ENCODE data around the gene LNX1. TPM values are rescaled to one million over a fixed set of nuclear protein-coding genes. Genes with fewer than 3 reads are reported as not detected.

Gene LNX1
- total RNA-seq, 1 donor from 2014 or later: 5.4 TPM

DNA sequence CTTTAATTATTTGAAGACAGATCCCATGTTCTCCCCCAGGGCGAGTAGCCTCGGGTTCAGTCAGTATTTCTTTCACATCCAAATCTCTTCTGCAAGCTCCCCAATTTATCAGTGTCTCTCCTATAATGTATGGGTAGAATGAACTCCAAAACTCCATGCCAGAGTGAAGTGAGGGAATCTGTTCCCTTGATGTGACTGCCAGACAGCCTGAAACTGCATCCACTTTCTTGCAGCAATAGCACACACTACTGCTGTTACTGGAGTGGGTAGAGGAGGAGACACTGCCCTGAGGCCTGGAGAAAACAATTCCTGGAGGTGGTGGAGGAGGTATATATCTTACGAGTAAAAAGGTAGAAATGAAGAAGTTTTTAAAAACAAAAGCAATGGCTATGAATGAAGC is 11.0 kb downstream of the LNX1 start:
- Histone ChIP-seq H3K4me3 (no peak overlapping the region), H3K27ac (no peak overlapping the region), H3K27me3 (ENCODE audit: low read depth) (no peaks in the 10 kb centered on the region), H3K36me3 (no peaks in the 10 kb centered on the region), H3K4me1 (peaks cover 15% of the 10 kb centered on the region), H3K9me3 (no peaks in the 10 kb centered on the region)
- ATAC-seq (no peak), DNase-seq (no peak)
- intact Hi-C loops (cut with DNase I): no loop called here
- TF ChIP-seq, protein P1, sequence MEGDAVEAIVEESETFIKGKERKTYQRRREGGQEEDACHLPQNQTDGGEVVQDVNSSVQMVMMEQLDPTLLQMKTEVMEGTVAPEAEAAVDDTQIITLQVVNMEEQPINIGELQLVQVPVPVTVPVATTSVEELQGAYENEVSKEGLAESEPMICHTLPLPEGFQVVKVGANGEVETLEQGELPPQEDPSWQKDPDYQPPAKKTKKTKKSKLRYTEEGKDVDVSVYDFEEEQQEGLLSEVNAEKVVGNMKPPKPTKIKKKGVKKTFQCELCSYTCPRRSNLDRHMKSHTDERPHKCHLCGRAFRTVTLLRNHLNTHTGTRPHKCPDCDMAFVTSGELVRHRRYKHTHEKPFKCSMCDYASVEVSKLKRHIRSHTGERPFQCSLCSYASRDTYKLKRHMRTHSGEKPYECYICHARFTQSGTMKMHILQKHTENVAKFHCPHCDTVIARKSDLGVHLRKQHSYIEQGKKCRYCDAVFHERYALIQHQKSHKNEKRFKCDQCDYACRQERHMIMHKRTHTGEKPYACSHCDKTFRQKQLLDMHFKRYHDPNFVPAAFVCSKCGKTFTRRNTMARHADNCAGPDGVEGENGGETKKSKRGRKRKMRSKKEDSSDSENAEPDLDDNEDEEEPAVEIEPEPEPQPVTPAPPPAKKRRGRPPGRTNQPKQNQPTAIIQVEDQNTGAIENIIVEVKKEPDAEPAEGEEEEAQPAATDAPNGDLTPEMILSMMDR (IDR thresholded peaks at IDR 0.05): no peak

GRCh38 chr4:53579826-53580225 is 11.5 kb downstream of the LNX1 start:
- no peak overlapping the region for H3K4me3 ChIP-seq
- intact Hi-C loops (cut with DNase I): no loop called here
- H3K36me3 ChIP-seq: no peaks in the 10 kb centered on the region
- no peak overlapping the region for H3K27ac ChIP-seq
- peaks cover 15% of the 10 kb centered on the region for H3K4me1 ChIP-seq
- no peak for ATAC-seq
- DNase-seq: no peak
- no peaks in the 10 kb centered on the region for H3K9me3 ChIP-seq
- no peaks in the 10 kb centered on the region for H3K27me3 ChIP-seq (ENCODE audit: low read depth)
- TF ChIP-seq, protein P1 (IDR thresholded peaks at IDR 0.05): no peak

DNA sequence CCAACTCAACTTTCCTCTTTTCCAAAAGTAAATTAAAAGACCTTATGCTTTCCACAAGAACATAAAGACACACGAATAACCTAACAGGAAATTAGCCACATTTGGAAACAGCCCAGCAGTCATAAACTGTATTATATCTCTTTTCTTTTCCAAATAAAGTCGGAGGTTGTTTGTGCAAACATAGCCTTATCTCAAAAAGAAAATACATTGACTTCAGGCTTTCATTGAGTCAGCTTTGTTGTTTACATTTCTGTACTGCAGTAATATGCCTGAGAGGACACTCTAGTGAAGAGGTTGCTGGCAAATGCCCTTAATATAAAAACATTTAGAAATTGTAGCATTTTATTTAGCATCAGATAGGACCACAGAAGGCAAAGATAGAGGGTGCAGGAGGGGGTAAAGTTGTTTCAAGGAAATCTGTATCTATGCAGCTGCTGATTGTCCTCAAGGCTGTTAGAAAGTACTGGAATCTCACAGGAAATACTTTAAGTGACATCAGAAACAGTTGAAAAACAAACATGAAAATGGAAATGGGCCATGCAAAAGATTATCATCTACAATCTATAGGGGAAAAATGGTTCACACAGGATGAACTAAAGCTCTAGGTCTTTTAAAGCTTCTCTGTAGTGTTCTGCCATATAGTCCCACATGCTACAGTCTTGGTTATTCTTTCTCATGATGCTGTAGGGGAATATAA is 14.5 kb downstream of the LNX1 start:
- H3K27ac ChIP-seq: no peak overlapping the region
- H3K36me3 ChIP-seq: no peaks in the 10 kb centered on the region
- H3K27me3 ChIP-seq (ENCODE audit: low read depth): no peaks in the 10 kb centered on the region
- peaks cover 15% of the 10 kb centered on the region for H3K4me1 ChIP-seq
- TF ChIP-seq, protein P1 (IDR thresholded peaks at IDR 0.05): no peak
- no peaks in the 10 kb centered on the region for H3K9me3 ChIP-seq
- no peak for DNase-seq
- ATAC-seq: peak in 1 of 2 donors; percentile 74
- no peak overlapping the region for H3K4me3 ChIP-seq
- intact Hi-C loops (cut with DNase I): no loop called here

GRCh38 chr4:53576071-53576617 is 15.1 kb downstream of the LNX1 start:
- no peaks in the 10 kb centered on the region for H3K27me3 ChIP-seq (ENCODE audit: low read depth)
- no peak for DNase-seq
- H3K27ac ChIP-seq: no peak overlapping the region
- no peaks in the 10 kb centered on the region for H3K9me3 ChIP-seq
- peaks cover 15% of the 10 kb centered on the region for H3K4me1 ChIP-seq
- intact Hi-C loops (cut with DNase I): no loop called here
- TF ChIP-seq, protein P1 (IDR thresholded peaks at IDR 0.05): no peak
- no peaks in the 10 kb centered on the region for H3K36me3 ChIP-seq
- ATAC-seq: no peak
- H3K4me3 ChIP-seq: no peak overlapping the region

DNA sequence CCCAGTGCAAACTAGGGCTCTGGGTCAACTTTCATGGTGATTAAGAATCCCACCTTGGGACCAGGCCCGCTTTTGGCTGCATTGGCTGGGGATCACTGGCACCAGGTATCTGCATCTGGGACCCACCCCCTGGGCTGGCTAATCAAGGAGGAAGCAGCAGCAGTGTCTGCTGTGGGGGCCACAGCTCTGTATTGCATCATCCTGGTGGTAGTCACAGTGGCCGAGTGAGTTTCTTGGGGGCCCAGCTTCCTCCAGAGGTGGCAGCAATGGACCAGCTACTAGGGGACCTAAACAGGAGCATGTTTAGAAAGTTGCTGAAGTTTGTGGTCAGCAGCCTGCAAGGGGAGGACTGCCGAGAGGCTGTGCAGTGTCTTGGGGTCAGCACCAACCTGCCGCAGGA is 15.7 kb downstream of the LNX1 start:
- Histone ChIP-seq H3K27ac (no peak overlapping the region), H3K4me3 (no peak overlapping the region), H3K36me3 (no peaks in the 10 kb centered on the region), H3K27me3 (ENCODE audit: low read depth) (no peaks in the 10 kb centered on the region), H3K9me3 (no peaks in the 10 kb centered on the region), H3K4me1 (peaks cover 15% of the 10 kb centered on the region)
- intact Hi-C loops (cut with DNase I): no loop called here
- TF ChIP-seq, protein P1 (IDR thresholded peaks at IDR 0.05): no peak
- DNase-seq (no peak), ATAC-seq (no peak)

Measured in lower lobe of right lung (tissue), 2 donors.